Measurements from ENCODE around the gene PPP1R15B. TPM values are rescaled to one million over a fixed set of nuclear protein-coding genes. Genes with fewer than 3 reads are reported as not detected.

Gene PPP1R15B
- total RNA-seq, 1 experiment from 2014 or later = 45.9 TPM

DNA sequence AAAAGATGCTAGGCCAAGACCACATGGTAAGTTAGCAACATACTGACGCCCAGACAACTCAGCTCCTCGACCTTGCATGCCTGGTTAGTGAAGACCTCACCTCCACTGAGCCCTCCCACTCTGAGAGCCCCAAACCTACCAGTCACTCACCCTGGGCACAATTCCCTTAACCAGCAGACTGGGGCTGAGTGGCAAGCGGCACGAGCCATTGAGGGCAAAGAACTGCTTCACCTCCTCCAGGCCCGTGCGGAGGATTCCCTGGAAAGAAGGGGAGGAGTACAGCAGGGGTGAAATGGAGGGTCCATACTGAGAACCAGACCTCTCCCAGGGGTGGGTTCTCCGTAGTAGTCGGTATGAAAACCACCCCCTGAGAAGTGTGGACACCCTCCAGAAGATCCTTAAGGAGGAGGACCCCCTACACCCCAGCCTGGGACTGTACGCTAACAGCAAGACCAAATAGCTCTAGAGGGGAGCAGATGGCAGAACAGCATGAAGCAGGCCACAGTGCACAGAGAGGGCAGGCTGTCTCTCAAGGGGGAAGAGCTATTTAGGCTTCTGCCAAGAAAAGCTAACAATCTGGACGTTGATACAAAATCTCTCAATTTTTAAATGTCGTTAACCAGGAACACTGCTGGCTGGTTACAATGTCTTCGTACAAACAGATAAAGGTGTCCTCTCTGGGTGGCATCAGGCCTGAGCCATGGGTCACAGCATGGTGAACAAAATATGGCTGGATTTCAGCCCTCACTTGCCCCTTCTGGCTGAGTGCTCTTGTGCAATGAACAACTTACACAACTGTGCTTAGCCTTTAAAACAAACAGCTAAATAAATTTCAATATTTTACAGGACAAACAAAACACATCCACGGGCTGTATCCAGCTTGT is 31.0 kb upstream of the PPP1R15B start:
- Mint-ChIP-seq H3K27ac (no peak overlapping the region; a peak in 1 of 7 replicates), H3K9me3 (no peaks in the 10 kb centered on the region), H3K4me1 (peaks cover 6 to 13% of the 10 kb centered on the region in 2 experiments), H3K4me3 (no peak overlapping the region), H3K27me3 (ENCODE audit: low read depth) (no peaks in the 10 kb centered on the region), H3K36me3 (ENCODE audit: insufficient read depth in 1 of 3, low read depth in 3 of 3) (peaks cover 16 to 41% (median 30%) of the 10 kb centered on the region in 3 experiments; a peak in 6 of 7 replicates)
- Histone ChIP-seq H3K79me2 (ENCODE audit: insufficient read depth, low read length) (no peaks in the 10 kb centered on the region), H3K9me3 (ENCODE audit: control insufficient read depth, low read depth, low read length) (no peaks in the 10 kb centered on the region), H2AK5ac (ENCODE audit: insufficient read length, low read length) (no peak overlapping the region), H3K4ac (ENCODE audit: low read depth, low read length) (no peak overlapping the region), H2AFZ (ENCODE audit: low read length) (no peak overlapping the region), H3K56ac (ENCODE audit: insufficient read length, low read depth, low read length) (no peak overlapping the region), H4K8ac (replicated peaks; ENCODE audit: insufficient read length, low read depth, low read length) (no peak overlapping the region), H4K91ac (ENCODE audit: insufficient read length, low read depth, low read length) (no peak overlapping the region), H3K4me1 (ENCODE audit: insufficient read depth, low read length) (no peaks in the 10 kb centered on the region; the same call in 1 of the 2 replicates), H2BK15ac (ENCODE audit: low read depth, low read length) (no peak overlapping the region), H3K4me2 (ENCODE audit: insufficient read depth, insufficient read length, low read length) (no peak overlapping the region), H3T11ph (ENCODE audit: low read length) (no peak overlapping the region), H3K18ac (ENCODE audit: insufficient read length, low read depth, low read length) (no peak overlapping the region), H3K23ac (ENCODE audit: insufficient read length, low read depth, low read length) (no peak overlapping the region), H3K14ac (ENCODE audit: insufficient read depth, low read length) (no peak overlapping the region), H4K20me1 (ENCODE audit: control insufficient read depth, insufficient read depth, insufficient read length) (peaks cover 2% of the 10 kb centered on the region), H3K23me2 (ENCODE audit: insufficient read length, low read depth, low read length, poor library complexity, severe bottlenecking) (no peaks in the 10 kb centered on the region), H2BK5ac (ENCODE audit: insufficient read length, low read length) (no peak overlapping the region), H2BK120ac (ENCODE audit: low read depth, low read length, poor library complexity, severe bottlenecking) (no peak overlapping the region), H3K79me1 (ENCODE audit: insufficient read depth, low read depth, low read length, poor library complexity, severe bottlenecking) (no peaks in the 10 kb centered on the region), H2BK12ac (ENCODE audit: insufficient read length, low read depth, low read length) (no peak overlapping the region), H3K27me3 (ENCODE audit: insufficient read depth, low read length) (no peaks in the 10 kb centered on the region), H2BK20ac (ENCODE audit: low read depth, low read length, poor library complexity, severe bottlenecking) (no peak overlapping the region), H4K5ac (ENCODE audit: insufficient read length, low read depth, low read length) (no peak overlapping the region), H3K27ac (ENCODE audit: insufficient read length, low read depth, low read length) (no peak overlapping the region), H3K9ac (ENCODE audit: extremely low read depth, insufficient read length, low read length) (no peak overlapping the region)
- DNase-seq = no peak
- no CpG with 5 or more reads among the region's 13 CpGs for WGBS (ENCODE audit: extremely low coverage, insufficient read length, low lambda C conversion rate)
- no peak for TF ChIP-seq CTCF (conservative IDR thresholded peaks at IDR 0.05)
